GM21447 (cell line): ENCODE data around the gene ASMT.
"Not testable (repeated sequence)": the region's sequence is repeated elsewhere in the genome, so short reads cannot be mapped to it uniquely, and the experiment has no call there.

Experiments
- ATAC-seq: cut with Tn5 transposase; IDR thresholded peaks from one replicate; pipeline ENCODE4 v1.9.1; 2021; ENCODE audit not compliant: unreplicated experiment

ASMT gene

GRCh38 chrX:1614927-1615326 lies at the start of gene ASMT:
Gene ASMT (plus strand): TSS chrX:1615059. CDS start chrX:1615200, 141 bp downstream.
- no peak for ATAC-seq

GRCh38 chrX:1574181-1574580 lies 40.7 kb upstream of the ASMT start:
- not testable (repeated sequence) for ATAC-seq

GRCh38 chrX:1576201-1576992 lies 38.5 kb upstream of the ASMT start:
- no peak for ATAC-seq

GRCh38 chrX:1577845-1578244 lies 37.0 kb upstream of the ASMT start:
- ATAC-seq = no peak

GRCh38 chrX:1578511-1579173 lies 36.2 kb upstream of the ASMT start:
- no peak for ATAC-seq

GRCh38 chrX:1581132-1581531 lies 33.7 kb upstream of the ASMT start:
- peak; percentile 56 for ATAC-seq

GRCh38 chrX:1582686-1583437 lies 32.0 kb upstream of the ASMT start:
- ATAC-seq = peak; percentile 74

- no peak for ATAC-seq
These were observed 30.4 kb upstream of the ASMT start for GRCh38 chrX:1584237-1585011.

- no peak for ATAC-seq
These were observed 27.7 kb upstream of the ASMT start for GRCh38 chrX:1587161-1587560.

GRCh38 chrX:1589356-1590130 lies 25.3 kb upstream of the ASMT start:
- ATAC-seq = no peak

GRCh38 chrX:1591102-1591862 lies 23.6 kb upstream of the ASMT start, which contains the start of gene AKAP17A:
Gene AKAP17A (plus strand): TSS chrX:1591604. CDS start chrX:1593463, 1,859 bp downstream.
- ATAC-seq = peak; percentile 75

- peak; percentile 2 for ATAC-seq
These were observed 22.9 kb upstream of the ASMT start for GRCh38 chrX:1591863-1592469.

GRCh38 chrX:1592470-1593142 lies 22.3 kb upstream of the ASMT start:
- peak; percentile 58 for ATAC-seq

GRCh38 chrX:1593286-1594271 lies 21.3 kb upstream of the ASMT start:
- ATAC-seq = no peak

- ATAC-seq = no peak
These were observed 19.2 kb upstream of the ASMT start for GRCh38 chrX:1595711-1596060.

GRCh38 chrX:1596676-1597344 lies 18.0 kb upstream of the ASMT start:
- ATAC-seq = no peak
